ENCODE results near the gene POP4. TPM values are rescaled to one million over a fixed set of nuclear protein-coding genes. Genes with fewer than 3 reads are reported as not detected.
A peak's percentile ranks its signal among the peaks of the same experiment; 100 is the strongest.

Gene POP4
- polyA plus RNA-seq, 1 donor from 2014 or later: 101 TPM

GRCh38 chr19:29665215-29665825, 59.2 kb downstream of the POP4 start, which contains the start of gene PLEKHF1:
PLEKHF1 (plus strand) TSS chr19:29665461; CDS start chr19:29673840, 8,379 bp downstream.
- no peaks in the 10 kb centered on the region for H3K79me2 ChIP-seq (replicated peaks; ENCODE audit: insufficient read depth, low read length)
- H3K27me3 ChIP-seq (ENCODE audit: insufficient read depth, low read depth, low read length): peaks cover 26% of the 10 kb centered on the region
- no peak within 1 kb of the TSS for H3K27ac ChIP-seq (ENCODE audit: low read length)
- H3F3A ChIP-seq (ENCODE audit: insufficient read depth, low read length, poor library complexity, severe bottlenecking): no peaks in the 10 kb centered on the region
- peak; percentile 17 for TF ChIP-seq SMC3 (conservative IDR thresholded peaks at IDR 0.05; ENCODE audit: poor library complexity)
- no peak for TF ChIP-seq REST (IDR thresholded peaks at IDR 0.05; ENCODE audit: borderline replicate concordance)
- peak; percentile 40 for TF ChIP-seq MXI1 (conservative IDR thresholded peaks at IDR 0.05; ENCODE audit: poor library complexity, severe bottlenecking)
- peak within 1 kb of the TSS; percentile 78 for H3K4me3 ChIP-seq (ENCODE audit: low read length)
- H2AFZ ChIP-seq (ENCODE audit: low read depth, low read length): peak within 1 kb of the TSS; percentile 27
- H3K9me2 ChIP-seq (ENCODE audit: insufficient read depth, low read length): no peaks in the 10 kb centered on the region
- no peaks in the 10 kb centered on the region for H3K9me3 ChIP-seq (ENCODE audit: low read length)
- H3K4me2 ChIP-seq (ENCODE audit: low read length): peak within 1 kb of the TSS; percentile 65
- no peaks in the 10 kb centered on the region for H4K20me1 ChIP-seq (ENCODE audit: insufficient read depth)
- peak within 1 kb of the TSS; percentile 47 for H3K9ac ChIP-seq (ENCODE audit: low read length)
- H3K36me3 ChIP-seq (ENCODE audit: insufficient read depth, low read length): no peaks in the 10 kb centered on the region

GRCh38 chr19:29665826-29666577, 59.9 kb downstream of the POP4 start:
- TF ChIP-seq REST (IDR thresholded peaks at IDR 0.05; ENCODE audit: borderline replicate concordance) (no peak), EZH2 (IDR thresholded peaks at IDR 0.05; ENCODE audit: borderline replicate concordance, insufficient read depth, low read length, poor library complexity, severe bottlenecking) (no peak), SMC3 (conservative IDR thresholded peaks at IDR 0.05; ENCODE audit: poor library complexity) (no peak), EP300 (conservative IDR thresholded peaks at IDR 0.05; ENCODE audit: poor library complexity, severe bottlenecking) (no peak), POLR2AphosphoS5 (IDR thresholded peaks at IDR 0.05) (no peak), RAD21 (conservative IDR thresholded peaks at IDR 0.05) (no peak), CTCF (IDR thresholded peaks at IDR 0.05; ENCODE audit: poor library complexity, severe bottlenecking) (no peak), MXI1 (conservative IDR thresholded peaks at IDR 0.05; ENCODE audit: poor library complexity, severe bottlenecking) (no peak), TAF1 (IDR thresholded peaks at IDR 0.05; ENCODE audit: low read depth) (no peak)
- no peaks in the 10 kb centered on the region for H3F3A ChIP-seq (ENCODE audit: insufficient read depth, low read length, poor library complexity, severe bottlenecking)
- peak overlapping the region; percentile 65 for H3K4me2 ChIP-seq (ENCODE audit: low read length)
- peak overlapping the region; percentile 78 for H3K4me3 ChIP-seq (ENCODE audit: low read length)
- H3K27ac ChIP-seq (ENCODE audit: low read length): no peak overlapping the region
- H3K9ac ChIP-seq (ENCODE audit: low read length): peak overlapping the region; percentile 47
- no peaks in the 10 kb centered on the region for H3K9me2 ChIP-seq (ENCODE audit: insufficient read depth, low read length)
- no peaks in the 10 kb centered on the region for H3K9me3 ChIP-seq (ENCODE audit: low read length)
- no peaks in the 10 kb centered on the region for H3K79me2 ChIP-seq (replicated peaks; ENCODE audit: insufficient read depth, low read length)
- H3K27me3 ChIP-seq (ENCODE audit: insufficient read depth, low read depth, low read length): peaks cover 26% of the 10 kb centered on the region
- no peaks in the 10 kb centered on the region for H3K36me3 ChIP-seq (ENCODE audit: insufficient read depth, low read length)
- no peak overlapping the region for H2AFZ ChIP-seq (ENCODE audit: low read depth, low read length)
- H4K20me1 ChIP-seq (ENCODE audit: insufficient read depth): no peaks in the 10 kb centered on the region
